ENCODE data around the gene TEDDM1. TPM values are rescaled to one million over a fixed set of nuclear protein-coding genes. Genes with fewer than 3 reads are reported as not detected.

Gene TEDDM1
- polyA plus RNA-seq, 1 donor (not counting 4 experiments of a cell fraction or from before 2014, with no cell fraction given), result not detected

GRCh38 chr1:182386980-182387379, 13.5 kb downstream of the TEDDM1 start:
- Histone ChIP-seq H3K4me3 (ENCODE audit: control insufficient read depth in 2 of 3, extremely low read depth in 1 of 3, insufficient read depth in 2 of 3, low read depth in 1 of 3, low read length in 3 of 3) (no peak overlapping the region), H3K36me3 (ENCODE audit: control insufficient read depth in 2 of 2, extremely low read depth in 1 of 2, insufficient read depth in 2 of 2, low read length in 2 of 2) (peaks cover 39 to 41% of the 10 kb centered on the region in 2 experiments), H2AFZ (ENCODE audit: control insufficient read depth, low read length) (no peak overlapping the region), H3K27ac (ENCODE audit: control insufficient read depth, insufficient read depth, low read length) (no peak overlapping the region), H4K20me1 (ENCODE audit: control insufficient read depth, extremely low read depth, insufficient read depth, low read length) (peaks cover 17% of the 10 kb centered on the region), H3K4me2 (ENCODE audit: control insufficient read depth, extremely low read depth, insufficient read depth, low read depth, low read length) (no peak overlapping the region), H3K9me1 (ENCODE audit: control insufficient read depth, extremely low read depth, insufficient read depth, low read length) (no peaks in the 10 kb centered on the region), H3K79me2 (ENCODE audit: control insufficient read depth, insufficient read depth, low read length) (peaks cover 41% of the 10 kb centered on the region), H3K27me3 (ENCODE audit: control insufficient read depth, extremely low read depth, insufficient read depth, low read length) (no peaks in the 10 kb centered on the region), H3K9me3 (ENCODE audit: control insufficient read depth, low read depth, low read length) (no peaks in the 10 kb centered on the region), H3K9ac (ENCODE audit: control insufficient read depth, extremely low read depth, insufficient read depth, low read length) (no peak overlapping the region), H3K4me1 (ENCODE audit: control insufficient read depth, extremely low read depth, insufficient read depth, low read length) (peaks cover 11% of the 10 kb centered on the region)
- FAIRE-seq, result no peak
- no peak for DNase-seq (ENCODE audit: low read depth, low spot score)
- TF ChIP-seq EZH2 (IDR thresholded peaks at IDR 0.05; ENCODE audit: low read length), result no peak
- no peak for TF ChIP-seq CTCF (optimal IDR thresholded peaks at IDR 0.05 in 1 of 3, IDR thresholded peaks at IDR 0.05 in 1 of 3, conservative IDR thresholded peaks at IDR 0.05 in 1 of 3; ENCODE audit: extremely low read depth in 1 of 3, insufficient read depth in 2 of 3, low read length in 3 of 3)
- dilution Hi-C loops (cut with MboI; ENCODE audit: extremely low pct_ligation_motif_present, low sequenced_read_pairs), result no loop called here

GRCh38 chr1:182385885-182386853, 14.3 kb downstream of the TEDDM1 start:
- H4K20me1 ChIP-seq (ENCODE audit: control insufficient read depth, extremely low read depth, insufficient read depth, low read length), result peaks cover 17% of the 10 kb centered on the region
- no peaks in the 10 kb centered on the region for H3K9me1 ChIP-seq (ENCODE audit: control insufficient read depth, extremely low read depth, insufficient read depth, low read length)
- TF ChIP-seq CTCF (optimal IDR thresholded peaks at IDR 0.05 in 1 of 3, IDR thresholded peaks at IDR 0.05 in 1 of 3, conservative IDR thresholded peaks at IDR 0.05 in 1 of 3; ENCODE audit: extremely low read depth in 1 of 3, insufficient read depth in 2 of 3, low read length in 3 of 3) (no peak), EZH2 (IDR thresholded peaks at IDR 0.05; ENCODE audit: low read length) (no peak)

More at GRCh38 chr1:182385885-182386853, 14.3 kb downstream of the TEDDM1 start:
- H3K79me2 ChIP-seq (ENCODE audit: control insufficient read depth, insufficient read depth, low read length), result peaks cover 36% of the 10 kb centered on the region
- no peak overlapping the region for H3K4me2 ChIP-seq (ENCODE audit: control insufficient read depth, extremely low read depth, insufficient read depth, low read depth, low read length)
- H3K9ac ChIP-seq (ENCODE audit: control insufficient read depth, extremely low read depth, insufficient read depth, low read length), result no peak overlapping the region
- no peaks in the 10 kb centered on the region for H3K9me3 ChIP-seq (ENCODE audit: control insufficient read depth, low read depth, low read length)
- dilution Hi-C loops (cut with MboI; ENCODE audit: extremely low pct_ligation_motif_present, low sequenced_read_pairs), result no loop called here
- H3K36me3 ChIP-seq (ENCODE audit: control insufficient read depth in 2 of 2, extremely low read depth in 1 of 2, insufficient read depth in 2 of 2, low read length in 2 of 2), result peaks cover 39 to 41% of the 10 kb centered on the region in 2 experiments
- no peak overlapping the region for H3K4me3 ChIP-seq (ENCODE audit: control insufficient read depth in 2 of 3, extremely low read depth in 1 of 3, insufficient read depth in 2 of 3, low read depth in 1 of 3, low read length in 3 of 3)
- FAIRE-seq (no peak), DNase-seq (ENCODE audit: low read depth, low spot score) (no peak)
- H3K27ac ChIP-seq (ENCODE audit: control insufficient read depth, insufficient read depth, low read length), result no peak overlapping the region
- no peaks in the 10 kb centered on the region for H3K27me3 ChIP-seq (ENCODE audit: control insufficient read depth, extremely low read depth, insufficient read depth, low read length)
- H3K4me1 ChIP-seq (ENCODE audit: control insufficient read depth, extremely low read depth, insufficient read depth, low read length), result peaks cover 11% of the 10 kb centered on the region
- no peak overlapping the region for H2AFZ ChIP-seq (ENCODE audit: control insufficient read depth, low read length)
